Measurements from ENCODE around the gene SSRP1.
"Not testable (repeated sequence)": the region's sequence is repeated elsewhere in the genome, so short reads cannot be mapped to it uniquely, and the experiment has no call there.

The SSRP1 gene

GRCh38 chr11:57296205-57296604 lies 39.5 kb downstream of the SSRP1 start:
- H3K9me3 ChIP-seq (ENCODE audit: control insufficient read depth in 2 of 2, low read length in 2 of 2): peaks cover 6 to 15% of the 10 kb centered on the region in 2 donors
- H3K27ac ChIP-seq (ENCODE audit: low read length); H3K4me1 ChIP-seq (ENCODE audit: control insufficient read depth, insufficient read depth, low read length); H3K9ac ChIP-seq (ENCODE audit: low read length in 2 of 2); H3K4me3 ChIP-seq (ENCODE audit: low read length in 2 of 2); H3K27me3 ChIP-seq (ENCODE audit: control insufficient read depth in 1 of 2, insufficient read depth in 2 of 2, low read length in 2 of 2): not testable (repeated sequence)
- peaks cover 25 to 27% of the 10 kb centered on the region in 2 donors for H3K36me3 ChIP-seq (ENCODE audit: control insufficient read depth in 2 of 2, insufficient read depth in 2 of 2, low read length in 2 of 2)

- H3K4me3 ChIP-seq (ENCODE audit: low read length in 2 of 2): no peak overlapping the region
- H3K4me1 ChIP-seq (ENCODE audit: control insufficient read depth, insufficient read depth, low read length): peaks cover 2% of the 10 kb centered on the region
- no peak overlapping the region for H3K9ac ChIP-seq (ENCODE audit: low read length in 2 of 2)
- peaks cover 8 to 10% of the 10 kb centered on the region in 2 donors for H3K36me3 ChIP-seq (ENCODE audit: control insufficient read depth in 2 of 2, insufficient read depth in 2 of 2, low read length in 2 of 2)
- peaks cover 5 to 6% of the 10 kb centered on the region in 2 donors for H3K9me3 ChIP-seq (ENCODE audit: control insufficient read depth in 2 of 2, low read length in 2 of 2)
- H3K27me3 ChIP-seq (ENCODE audit: control insufficient read depth in 1 of 2, insufficient read depth in 2 of 2, low read length in 2 of 2): no peaks in the 10 kb centered on the region
- H3K27ac ChIP-seq (ENCODE audit: low read length): no peak overlapping the region
Measured at GRCh38 chr11:57294225-57295131, 41.2 kb downstream of the SSRP1 start.

GRCh38 chr11:57290288-57290687 lies 45.4 kb downstream of the SSRP1 start:
- peaks cover 6% of the 10 kb centered on the region for H3K4me1 ChIP-seq (ENCODE audit: control insufficient read depth, insufficient read depth, low read length)
- H3K9ac ChIP-seq (ENCODE audit: low read length in 2 of 2): no peak overlapping the region
- H3K27me3 ChIP-seq (ENCODE audit: control insufficient read depth in 1 of 2, insufficient read depth in 2 of 2, low read length in 2 of 2): peaks cover 0 to 2% of the 10 kb centered on the region in 2 donors
- no peak overlapping the region for H3K4me3 ChIP-seq (ENCODE audit: low read length in 2 of 2)
- H3K27ac ChIP-seq (ENCODE audit: low read length): no peak overlapping the region
- H3K9me3 ChIP-seq (ENCODE audit: control insufficient read depth in 2 of 2, low read length in 2 of 2): peaks cover 0 to 4% of the 10 kb centered on the region in 2 donors
- no peaks in the 10 kb centered on the region for H3K36me3 ChIP-seq (ENCODE audit: control insufficient read depth in 2 of 2, insufficient read depth in 2 of 2, low read length in 2 of 2)

- H3K27me3 ChIP-seq (ENCODE audit: control insufficient read depth in 1 of 2, insufficient read depth in 2 of 2, low read length in 2 of 2): peaks cover 0 to 2% of the 10 kb centered on the region in 2 donors
- no peak overlapping the region for H3K9ac ChIP-seq (ENCODE audit: low read length in 2 of 2)
- H3K9me3 ChIP-seq (ENCODE audit: control insufficient read depth in 2 of 2, low read length in 2 of 2): peaks cover 0 to 4% of the 10 kb centered on the region in 2 donors
- H3K4me1 ChIP-seq (ENCODE audit: control insufficient read depth, insufficient read depth, low read length): peaks cover 4% of the 10 kb centered on the region
- no peak overlapping the region for H3K4me3 ChIP-seq (ENCODE audit: low read length in 2 of 2)
- no peak overlapping the region for H3K27ac ChIP-seq (ENCODE audit: low read length)
- H3K36me3 ChIP-seq (ENCODE audit: control insufficient read depth in 2 of 2, insufficient read depth in 2 of 2, low read length in 2 of 2): no peaks in the 10 kb centered on the region
Measured at GRCh38 chr11:57288771-57289579, 46.7 kb downstream of the SSRP1 start.

- H3K4me3 ChIP-seq (ENCODE audit: low read length in 2 of 2): no peak overlapping the region
- no peaks in the 10 kb centered on the region for H3K36me3 ChIP-seq (ENCODE audit: control insufficient read depth in 2 of 2, insufficient read depth in 2 of 2, low read length in 2 of 2)
- peaks cover 4% of the 10 kb centered on the region for H3K4me1 ChIP-seq (ENCODE audit: control insufficient read depth, insufficient read depth, low read length)
- peaks cover 0 to 4% of the 10 kb centered on the region in 2 donors for H3K9me3 ChIP-seq (ENCODE audit: control insufficient read depth in 2 of 2, low read length in 2 of 2)
- H3K27ac ChIP-seq (ENCODE audit: low read length): no peak overlapping the region
- peaks cover 0 to 2% of the 10 kb centered on the region in 2 donors for H3K27me3 ChIP-seq (ENCODE audit: control insufficient read depth in 1 of 2, insufficient read depth in 2 of 2, low read length in 2 of 2)
- H3K9ac ChIP-seq (ENCODE audit: low read length in 2 of 2): no peak overlapping the region
Measured at GRCh38 chr11:57287884-57288283, 47.8 kb downstream of the SSRP1 start.

GRCh38 chr11:57283231-57283990 lies 52.3 kb downstream of the SSRP1 start:
- Histone ChIP-seq H3K9ac (ENCODE audit: low read length in 2 of 2) (no peak overlapping the region), H3K9me3 (ENCODE audit: control insufficient read depth in 2 of 2, low read length in 2 of 2) (peaks cover 0 to 4% of the 10 kb centered on the region in 2 donors), H3K27me3 (ENCODE audit: control insufficient read depth in 1 of 2, insufficient read depth in 2 of 2, low read length in 2 of 2) (peaks cover 0 to 2% of the 10 kb centered on the region in 2 donors), H3K36me3 (ENCODE audit: control insufficient read depth in 2 of 2, insufficient read depth in 2 of 2, low read length in 2 of 2) (no peaks in the 10 kb centered on the region), H3K4me3 (ENCODE audit: low read length in 2 of 2) (no peak overlapping the region), H3K27ac (ENCODE audit: low read length) (no peak overlapping the region), H3K4me1 (ENCODE audit: control insufficient read depth, insufficient read depth, low read length) (no peaks in the 10 kb centered on the region)

GRCh38 chr11:57281546-57281945 lies 54.1 kb downstream of the SSRP1 start:
- not testable (repeated sequence) for H3K4me3 ChIP-seq (ENCODE audit: low read length in 2 of 2); H3K27ac ChIP-seq (ENCODE audit: low read length); H3K36me3 ChIP-seq (ENCODE audit: control insufficient read depth in 2 of 2, insufficient read depth in 2 of 2, low read length in 2 of 2); H3K9ac ChIP-seq (ENCODE audit: low read length in 2 of 2); H3K27me3 ChIP-seq (ENCODE audit: control insufficient read depth in 1 of 2, insufficient read depth in 2 of 2, low read length in 2 of 2); H3K9me3 ChIP-seq (ENCODE audit: control insufficient read depth in 2 of 2, low read length in 2 of 2)
- H3K4me1 ChIP-seq (ENCODE audit: control insufficient read depth, insufficient read depth, low read length): peaks cover 10% of the 10 kb centered on the region

GRCh38 chr11:57279116-57279515 lies 56.6 kb downstream of the SSRP1 start:
- H3K9me3 ChIP-seq (ENCODE audit: control insufficient read depth in 2 of 2, low read length in 2 of 2): no peaks in the 10 kb centered on the region
- no peak overlapping the region for H3K9ac ChIP-seq (ENCODE audit: low read length in 2 of 2)
- no peak overlapping the region for H3K27ac ChIP-seq (ENCODE audit: low read length)
- no peak overlapping the region for H3K4me3 ChIP-seq (ENCODE audit: low read length in 2 of 2)
- H3K27me3 ChIP-seq (ENCODE audit: control insufficient read depth in 1 of 2, insufficient read depth in 2 of 2, low read length in 2 of 2): no peaks in the 10 kb centered on the region
- H3K36me3 ChIP-seq (ENCODE audit: control insufficient read depth in 2 of 2, insufficient read depth in 2 of 2, low read length in 2 of 2): no peaks in the 10 kb centered on the region
- H3K4me1 ChIP-seq (ENCODE audit: control insufficient read depth, insufficient read depth, low read length): peaks cover 10% of the 10 kb centered on the region

GRCh38 chr11:57278721-57279095 lies 57.0 kb downstream of the SSRP1 start:
- no peak overlapping the region for H3K9ac ChIP-seq (ENCODE audit: low read length in 2 of 2)
- peaks cover 0 to 4% of the 10 kb centered on the region in 2 donors for H3K9me3 ChIP-seq (ENCODE audit: control insufficient read depth in 2 of 2, low read length in 2 of 2)
- H3K36me3 ChIP-seq (ENCODE audit: control insufficient read depth in 2 of 2, insufficient read depth in 2 of 2, low read length in 2 of 2): no peaks in the 10 kb centered on the region
- H3K27me3 ChIP-seq (ENCODE audit: control insufficient read depth in 1 of 2, insufficient read depth in 2 of 2, low read length in 2 of 2): no peaks in the 10 kb centered on the region
- no peak overlapping the region for H3K4me3 ChIP-seq (ENCODE audit: low read length in 2 of 2)
- H3K4me1 ChIP-seq (ENCODE audit: control insufficient read depth, insufficient read depth, low read length): peaks cover 10% of the 10 kb centered on the region
- H3K27ac ChIP-seq (ENCODE audit: low read length): no peak overlapping the region

All from stomach smooth muscle (tissue), 2 donors.